A549 treated with AZD9567 at 1 μM for 4 hours (cell line): ENCODE data around the gene SESTD1. TPM values are rescaled to one million over a fixed set of nuclear protein-coding genes. Genes with fewer than 3 reads are reported as not detected.

Source experiments
- total RNA-seq: library from RNA; stranded (reverse); fragments of 200-300 nt; extraction: Qiagen RNA extraction; gene quantifications from 5 replicates; pipeline ENCODE4 v1.2.3, GENCODE V29; 2022; ENCODE audit not compliant: insufficient read depth

SESTD1 gene, protein sequence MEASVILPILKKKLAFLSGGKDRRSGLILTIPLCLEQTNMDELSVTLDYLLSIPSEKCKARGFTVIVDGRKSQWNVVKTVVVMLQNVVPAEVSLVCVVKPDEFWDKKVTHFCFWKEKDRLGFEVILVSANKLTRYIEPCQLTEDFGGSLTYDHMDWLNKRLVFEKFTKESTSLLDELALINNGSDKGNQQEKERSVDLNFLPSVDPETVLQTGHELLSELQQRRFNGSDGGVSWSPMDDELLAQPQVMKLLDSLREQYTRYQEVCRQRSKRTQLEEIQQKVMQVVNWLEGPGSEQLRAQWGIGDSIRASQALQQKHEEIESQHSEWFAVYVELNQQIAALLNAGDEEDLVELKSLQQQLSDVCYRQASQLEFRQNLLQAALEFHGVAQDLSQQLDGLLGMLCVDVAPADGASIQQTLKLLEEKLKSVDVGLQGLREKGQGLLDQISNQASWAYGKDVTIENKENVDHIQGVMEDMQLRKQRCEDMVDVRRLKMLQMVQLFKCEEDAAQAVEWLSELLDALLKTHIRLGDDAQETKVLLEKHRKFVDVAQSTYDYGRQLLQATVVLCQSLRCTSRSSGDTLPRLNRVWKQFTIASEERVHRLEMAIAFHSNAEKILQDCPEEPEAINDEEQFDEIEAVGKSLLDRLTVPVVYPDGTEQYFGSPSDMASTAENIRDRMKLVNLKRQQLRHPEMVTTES
- total RNA-seq, result 15.1 to 26.9 TPM (median 24.0 TPM) in 5 replicates

GRCh38 chr2:179264368-179265081, at the start of gene SESTD1:
Gene SESTD1 (minus strand): TSS chr2:179264832. CDS start chr2:179191841, 72,991 bp downstream.

Other genes with a start within 250 kb of the SESTD1 start
- gene CCDC141, start 214.7 kb downstream of the SESTD1 start, total RNA-seq, result not detected in 5 replicates